Measurements from ENCODE around the gene ASPSCR1. TPM values are rescaled to one million over a fixed set of nuclear protein-coding genes. Genes with fewer than 3 reads are reported as not detected.

Gene ASPSCR1
- total and polyA plus RNA-seq, 2 of the 4 experiments (the other 2 are of a cell fraction), result 7.2 to 17.2 TPM

DNA sequence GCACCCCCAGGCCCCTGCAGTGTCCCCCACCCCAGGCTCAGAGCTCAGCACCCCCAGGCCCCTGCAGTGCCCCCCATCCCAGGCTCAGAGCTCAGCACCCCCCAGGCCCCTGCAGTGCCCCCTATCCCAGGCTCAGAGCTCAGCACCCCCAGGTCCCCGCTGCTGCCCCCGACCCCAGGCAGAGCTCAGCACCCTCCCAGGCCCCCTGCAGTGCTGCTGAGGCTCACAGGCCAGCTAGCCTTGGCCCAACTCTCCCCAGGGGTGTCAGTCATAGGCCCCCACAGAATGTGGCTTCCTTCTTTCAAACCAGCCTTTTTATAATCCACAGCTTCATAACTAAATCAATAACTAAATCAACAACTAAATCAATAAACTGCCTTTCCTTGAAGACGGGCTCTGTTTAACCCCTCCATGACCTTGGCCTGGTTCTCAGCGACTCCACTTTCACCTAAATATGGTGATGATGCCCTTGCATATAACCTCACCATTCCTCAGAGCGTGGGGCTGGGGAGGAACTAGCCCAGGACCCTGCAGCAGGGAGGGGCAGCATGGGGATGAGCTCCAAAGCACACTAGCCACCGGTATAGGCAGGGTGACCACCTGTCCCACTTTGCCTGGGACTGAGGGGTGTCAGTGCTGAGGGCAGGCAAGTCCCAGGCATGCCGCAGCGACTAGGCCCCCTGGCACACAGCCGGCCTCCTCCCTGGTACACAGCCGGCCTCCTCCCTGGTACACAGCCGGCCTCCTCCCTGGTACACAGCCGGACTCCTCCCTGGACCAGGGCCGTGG, 21.5 kb upstream of the ASPSCR1 start:
- WGBS, 2 experiments (ENCODE audit: extremely low coverage in 2 of 2, insufficient read length in 1 of 2), result 81% methylated on average over 7 of the region's 13 CpGs; no CpG with 5 or more reads in 1 of the 2 experiments
- H3K9ac ChIP-seq (ENCODE audit: low read depth, low read length), result no peak overlapping the region
- dilution Hi-C loops (cut with HindIII; ENCODE audit: low sequenced_read_pairs, unreplicated experiment), result no loop called here
- H3K4me3 ChIP-seq (ENCODE audit: insufficient read depth, low read depth, low read length), result no peak overlapping the region
- ChIA-PET POLR2A (ENCODE audit: unreplicated experiment) (no interaction called here), CTCF (no interaction called here)
- intact Hi-C loops (cut with micrococcal nuclease), result no loop called here
- H2AK9ac ChIP-seq (replicated peaks; ENCODE audit: low read depth, low read length, poor library complexity), result no peak overlapping the region
- H2BK5ac ChIP-seq (ENCODE audit: low read depth, low read length, poor library complexity, severe bottlenecking), result no peak overlapping the region
- in situ Hi-C loops (cut with MboI; ENCODE audit: low sequenced_read_pairs), result no loop called here
- H2BK15ac ChIP-seq (ENCODE audit: low read depth, low read length), result no peak overlapping the region
- DNase-seq, result no peak
- no peak overlapping the region for H3K23ac ChIP-seq (ENCODE audit: low read depth, low read length)
- no peak overlapping the region for H2AK5ac ChIP-seq (ENCODE audit: low read depth, low read length)
- no peak overlapping the region for H3K56ac ChIP-seq (ENCODE audit: extremely low read depth, insufficient read depth, low read length)
- H2AFZ ChIP-seq (replicated peaks; ENCODE audit: low read length, poor library complexity), result no peak overlapping the region
- no peaks in the 10 kb centered on the region for H4K20me1 ChIP-seq (ENCODE audit: insufficient read depth, low read length)
- BruUV-seq (replicated peaks), result no TSS peak
- H3K14ac ChIP-seq (replicated peaks; ENCODE audit: low read depth, low read length), result no peak overlapping the region
- H3K4me2 ChIP-seq (ENCODE audit: low read depth, low read length), result no peak overlapping the region
- TF ChIP-seq, protein P1, sequence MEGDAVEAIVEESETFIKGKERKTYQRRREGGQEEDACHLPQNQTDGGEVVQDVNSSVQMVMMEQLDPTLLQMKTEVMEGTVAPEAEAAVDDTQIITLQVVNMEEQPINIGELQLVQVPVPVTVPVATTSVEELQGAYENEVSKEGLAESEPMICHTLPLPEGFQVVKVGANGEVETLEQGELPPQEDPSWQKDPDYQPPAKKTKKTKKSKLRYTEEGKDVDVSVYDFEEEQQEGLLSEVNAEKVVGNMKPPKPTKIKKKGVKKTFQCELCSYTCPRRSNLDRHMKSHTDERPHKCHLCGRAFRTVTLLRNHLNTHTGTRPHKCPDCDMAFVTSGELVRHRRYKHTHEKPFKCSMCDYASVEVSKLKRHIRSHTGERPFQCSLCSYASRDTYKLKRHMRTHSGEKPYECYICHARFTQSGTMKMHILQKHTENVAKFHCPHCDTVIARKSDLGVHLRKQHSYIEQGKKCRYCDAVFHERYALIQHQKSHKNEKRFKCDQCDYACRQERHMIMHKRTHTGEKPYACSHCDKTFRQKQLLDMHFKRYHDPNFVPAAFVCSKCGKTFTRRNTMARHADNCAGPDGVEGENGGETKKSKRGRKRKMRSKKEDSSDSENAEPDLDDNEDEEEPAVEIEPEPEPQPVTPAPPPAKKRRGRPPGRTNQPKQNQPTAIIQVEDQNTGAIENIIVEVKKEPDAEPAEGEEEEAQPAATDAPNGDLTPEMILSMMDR (conservative IDR thresholded peaks at IDR 0.05; ENCODE audit: low read depth, low read length), result no peak
- TF ChIP-seq POLR2A (IDR thresholded peaks at IDR 0.05; ENCODE audit: low read depth, low read length), result no peak
- TF ChIP-seq RCOR1 (IDR thresholded peaks at IDR 0.05; ENCODE audit: insufficient replicate concordance, low read length), result no peak
- TF ChIP-seq NFE2L2 (IDR thresholded peaks at IDR 0.05; ENCODE audit: low read depth, low read length), result no peak
- no peak for TF ChIP-seq RAD21 (IDR thresholded peaks at IDR 0.05; ENCODE audit: low read length)
- TF ChIP-seq, protein P2, sequence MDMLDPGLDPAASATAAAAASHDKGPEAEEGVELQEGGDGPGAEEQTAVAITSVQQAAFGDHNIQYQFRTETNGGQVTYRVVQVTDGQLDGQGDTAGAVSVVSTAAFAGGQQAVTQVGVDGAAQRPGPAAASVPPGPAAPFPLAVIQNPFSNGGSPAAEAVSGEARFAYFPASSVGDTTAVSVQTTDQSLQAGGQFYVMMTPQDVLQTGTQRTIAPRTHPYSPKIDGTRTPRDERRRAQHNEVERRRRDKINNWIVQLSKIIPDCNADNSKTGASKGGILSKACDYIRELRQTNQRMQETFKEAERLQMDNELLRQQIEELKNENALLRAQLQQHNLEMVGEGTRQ (IDR thresholded peaks at IDR 0.05; ENCODE audit: low read depth, low read length), result no peak
- no peak for TF ChIP-seq SMC3 (IDR thresholded peaks at IDR 0.05; ENCODE audit: low read depth, low read length)
- TF ChIP-seq CEBPB (IDR thresholded peaks at IDR 0.05; ENCODE audit: low read depth, low read length), result no peak
- TF ChIP-seq MXI1 (IDR thresholded peaks at IDR 0.05; ENCODE audit: borderline replicate concordance, low read depth, low read length), result no peak
- TF ChIP-seq, protein P3, sequence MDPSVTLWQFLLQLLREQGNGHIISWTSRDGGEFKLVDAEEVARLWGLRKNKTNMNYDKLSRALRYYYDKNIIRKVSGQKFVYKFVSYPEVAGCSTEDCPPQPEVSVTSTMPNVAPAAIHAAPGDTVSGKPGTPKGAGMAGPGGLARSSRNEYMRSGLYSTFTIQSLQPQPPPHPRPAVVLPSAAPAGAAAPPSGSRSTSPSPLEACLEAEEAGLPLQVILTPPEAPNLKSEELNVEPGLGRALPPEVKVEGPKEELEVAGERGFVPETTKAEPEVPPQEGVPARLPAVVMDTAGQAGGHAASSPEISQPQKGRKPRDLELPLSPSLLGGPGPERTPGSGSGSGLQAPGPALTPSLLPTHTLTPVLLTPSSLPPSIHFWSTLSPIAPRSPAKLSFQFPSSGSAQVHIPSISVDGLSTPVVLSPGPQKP (IDR thresholded peaks at IDR 0.05; ENCODE audit: borderline replicate concordance, low read depth, low read length), result no peak
- no peak for TF ChIP-seq MAFK (IDR thresholded peaks at IDR 0.05; ENCODE audit: low read depth, low read length)
- H3K18ac ChIP-seq (ENCODE audit: low read depth, low read length), result no peak overlapping the region
- no peak overlapping the region for H3K4ac ChIP-seq (ENCODE audit: low read depth, low read length)
- H3K4me1 ChIP-seq (ENCODE audit: control insufficient read depth, insufficient read depth, low read length), result no peaks in the 10 kb centered on the region
- H4K5ac ChIP-seq (ENCODE audit: low read depth, low read length), result no peak overlapping the region
- H3K79me1 ChIP-seq (ENCODE audit: low read depth in 1 of 2, low read length in 2 of 2), result no peaks in the 10 kb centered on the region
- ATAC-seq (ENCODE audit: low read depth), result no peak
- no peaks in the 10 kb centered on the region for H3K36me3 ChIP-seq (ENCODE audit: control insufficient read depth, insufficient read depth, low read length)
- no peaks in the 10 kb centered on the region for H3K9me1 ChIP-seq (ENCODE audit: insufficient read depth, low read length)
- peaks cover 31% of the 10 kb centered on the region for H3K27me3 ChIP-seq (ENCODE audit: control insufficient read depth, insufficient read depth, low read length)
- no peaks in the 10 kb centered on the region for H3K9me3 ChIP-seq (ENCODE audit: control insufficient read depth, insufficient read depth, low read length)
- H4K91ac ChIP-seq (ENCODE audit: insufficient read depth, low read depth, low read length), result no peak overlapping the region
- H4K8ac ChIP-seq (ENCODE audit: low read depth in 2 of 2, low read length in 2 of 2), result no peak overlapping the region
- H3K27ac ChIP-seq (ENCODE audit: insufficient read depth, low read length), result no peak overlapping the region
- no peak overlapping the region for H2BK20ac ChIP-seq (ENCODE audit: low read depth, low read length)
- no peak overlapping the region for H2BK120ac ChIP-seq (ENCODE audit: low read depth, low read length)
